Stimulated activated CD4-positive, alpha-beta T cell treated with anti-CD3 and anti-CD28 coated beads, Interleukin-15, amount 100 ng/mL, for 48 hours (primary cell): ENCODE data around the gene SMIM35.

Experiments
- DNase-seq, 2 donors: peaks; one replicate each; pipeline ENCODE4 v3.0.0-alpha.2; 2020; ENCODE audit warnings: low read depth in 2 of 2

The SMIM35 gene

GRCh38 chr11:118109231-118109630, 22.5 kb upstream of the SMIM35 start:
- DNase-seq, result no peak

GRCh38 chr11:118108513-118108912, 21.8 kb upstream of the SMIM35 start:
- no peak for DNase-seq

GRCh38 chr11:118106789-118107335, 20.1 kb upstream of the SMIM35 start:
- DNase-seq, result no peak

- DNase-seq, result no peak
Observed at GRCh38 chr11:118105657-118106305, 19.0 kb upstream of the SMIM35 start.

GRCh38 chr11:118104491-118104890, 17.7 kb upstream of the SMIM35 start:
- DNase-seq, result no peak

- DNase-seq, result no peak
Observed at GRCh38 chr11:118102721-118103261, 16.0 kb upstream of the SMIM35 start.

- no peak for DNase-seq
Observed at GRCh38 chr11:118100691-118101232, 14.0 kb upstream of the SMIM35 start.

GRCh38 chr11:118099838-118100556, 13.2 kb upstream of the SMIM35 start:
- DNase-seq, result no peak

- no peak for DNase-seq
Observed at GRCh38 chr11:118098996-118099837, 12.5 kb upstream of the SMIM35 start.

GRCh38 chr11:118095967-118096367, 9.2 kb upstream of the SMIM35 start:
- DNase-seq, result no peak

- DNase-seq, result no peak
Observed at GRCh38 chr11:118095493-118095892, 8.7 kb upstream of the SMIM35 start.

- DNase-seq, result no peak
Observed at GRCh38 chr11:118092907-118093571, 6.3 kb upstream of the SMIM35 start.

GRCh38 chr11:118091690-118092089, 4.9 kb upstream of the SMIM35 start:
- DNase-seq, result no peak

- DNase-seq, result no peak
Observed at GRCh38 chr11:118090545-118091162, 3.9 kb upstream of the SMIM35 start.

GRCh38 chr11:118088531-118088930, 1.8 kb upstream of the SMIM35 start:
- DNase-seq, result no peak

GRCh38 chr11:118087931-118088330, 1.2 kb upstream of the SMIM35 start:
- no peak for DNase-seq

GRCh38 chr11:118084656-118085055, 2.1 kb downstream of the SMIM35 start:
- no peak for DNase-seq

GRCh38 chr11:118084247-118084646, 2.5 kb downstream of the SMIM35 start:
- no peak for DNase-seq

- no peak for DNase-seq
Observed at GRCh38 chr11:118082880-118083552, 3.7 kb downstream of the SMIM35 start.
